ENCODE data around the gene LGALS4. TPM values are rescaled to one million over a fixed set of nuclear protein-coding genes. Genes with fewer than 3 reads are reported as not detected.

The LGALS4 gene
- total RNA-seq, 2 experiments from 2014 or later, result 0.59 to 1.1 TPM

GRCh38 chr19:38850976-38851621 lies 38.4 kb upstream of the LGALS4 start:
- Mint-ChIP-seq H3K27ac (peak overlapping the region; percentile 99), H3K4me3 (peak overlapping the region; percentile 97), H3K4me1 (peaks cover 32% of the 10 kb centered on the region), H3K27me3 (no peaks in the 10 kb centered on the region), H3K36me3 (ENCODE audit: low read depth) (peaks cover 31% of the 10 kb centered on the region), H3K9me3 (ENCODE audit: low read depth) (no peaks in the 10 kb centered on the region)
- CTCF ChIA-PET, result interaction anchor here (0.6 to 1.0 kb wide), 3 partner anchors 16 to 79 kb away, joined by 3 to 4 read pairs (median 3); partner anchors contain the start of genes MRPS12 and SARS2
- POLR2A ChIA-PET, result interaction anchor here (0.6 to 1.4 kb wide), 5 partner anchors 11 to 1303 kb away, joined by 3 to 6 read pairs (median 4); no protein-coding TSS in a partner anchor
- DNase-seq (peak; percentile 60), ATAC-seq (no peak)
- intact Hi-C loops (cut with DNase I, micrococcal nuclease), result loop anchor here (1.0 to 5.0 kb wide), 18 partner anchors 18 to 561 kb away; partner anchors contain the start of genes MRPS12 (in 2 of the 2), SARS2 (in 2 of the 2), ECH1 (in 1 of the 2) and EIF3K (in 1 of the 2)

DNA sequence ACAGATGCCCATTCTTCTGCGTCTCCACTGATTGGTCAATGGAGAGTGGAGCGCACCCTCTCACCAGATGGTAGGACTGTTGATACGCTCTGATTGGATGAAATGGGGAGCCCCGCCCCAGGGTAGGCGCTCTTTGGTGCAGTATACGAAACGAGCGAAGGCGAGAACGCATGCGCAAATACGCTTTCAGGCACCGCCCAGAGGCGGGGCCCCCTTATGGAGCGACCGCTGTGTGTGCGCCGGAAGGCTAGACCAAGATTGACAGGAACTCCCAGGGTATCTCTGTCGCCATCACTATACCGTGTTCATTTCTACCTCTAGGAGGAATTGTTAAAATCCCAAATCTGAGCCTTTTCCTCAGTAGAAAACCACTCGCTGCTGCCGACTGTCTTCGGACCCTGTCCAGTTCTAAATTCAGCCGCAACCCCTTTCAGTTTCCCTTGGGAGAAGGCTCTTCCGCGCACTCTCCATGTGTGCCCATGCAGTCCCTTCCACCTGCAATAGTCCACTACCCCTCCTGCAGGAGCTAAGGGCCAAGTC lies 37.8 kb upstream of the LGALS4 start:
- DNase-seq (peak; percentile 99), ATAC-seq (peak; percentile 84)
- H3K9me3 Mint-ChIP-seq (ENCODE audit: low read depth), result no peaks in the 10 kb centered on the region
- H3K4me3 Mint-ChIP-seq, result peak overlapping the region; percentile 97
- CTCF ChIA-PET, result interaction anchor here (1.0 kb wide), 1 partner anchor 19 kb away, joined by 3 read pairs; no protein-coding TSS in a partner anchor
- H3K36me3 Mint-ChIP-seq (ENCODE audit: low read depth), result peaks cover 37% of the 10 kb centered on the region
- no peaks in the 10 kb centered on the region for H3K27me3 Mint-ChIP-seq
- peak overlapping the region; percentile 99 for H3K27ac Mint-ChIP-seq
- intact Hi-C loops (cut with DNase I, micrococcal nuclease), result loop anchor here (1.0 to 5.0 kb wide), 17 partner anchors 19 to 541 kb away; partner anchors contain the start of genes MRPS12 (in 2 of the 2), SARS2 (in 2 of the 2), ECH1 (in 1 of the 2) and EIF3K (in 1 of the 2)
- POLR2A ChIA-PET, result interaction anchor here (1.1 to 1.4 kb wide), 2 partner anchors 10 to 15 kb away, joined by 5 to 6 read pairs; no protein-coding TSS in a partner anchor
- peaks cover 38% of the 10 kb centered on the region for H3K4me1 Mint-ChIP-seq

GRCh38 chr19:38849860-38850435 lies 37.2 kb upstream of the LGALS4 start, which contains the start of gene HNRNPL:
Gene HNRNPL (minus strand): TSS chr19:38849986. CDS start chr19:38849966, 20 bp downstream.
- Mint-ChIP-seq H3K9me3 (ENCODE audit: low read depth) (no peaks in the 10 kb centered on the region), H3K36me3 (ENCODE audit: low read depth) (peaks cover 43% of the 10 kb centered on the region), H3K27me3 (no peaks in the 10 kb centered on the region), H3K27ac (peak within 1 kb of the TSS; percentile 99), H3K4me3 (peak within 1 kb of the TSS; percentile 97), H3K4me1 (peaks cover 42% of the 10 kb centered on the region)
- POLR2A ChIA-PET, result interaction anchor here (1.0 to 2.6 kb wide), 10 partner anchors 10 to 203 kb away, joined by 3 to 28 read pairs (median 6); partner anchors contain the start of genes ACTN4, ECH1, MRPS12 and NFKBIB
- intact Hi-C loops (cut with DNase I, micrococcal nuclease), result loop anchor here (1.0 to 5.0 kb wide), 18 partner anchors 19 to 541 kb away; partner anchors contain the start of genes ECH1 (in 2 of the 2), MRPS12 (in 2 of the 2), NFKBIB (in 2 of the 2) and SARS2 (in 2 of the 2)
- ATAC-seq (peak; percentile 71), DNase-seq (peak; percentile 99)
- CTCF ChIA-PET, result interaction anchor here (1.0 to 1.2 kb wide), 4 partner anchors 11 to 231 kb away, joined by 3 to 6 read pairs (median 4); partner anchors contain the start of genes EIF3K and RINL

GRCh38 chr19:38849147-38849859 lies 36.6 kb upstream of the LGALS4 start:
- peak overlapping the region; percentile 99 for H3K27ac Mint-ChIP-seq
- peaks cover 49% of the 10 kb centered on the region for H3K4me1 Mint-ChIP-seq
- ChIA-PET CTCF (interaction anchor here (0.7 to 1.2 kb wide), 5 partner anchors 10 to 231 kb away, joined by 3 to 6 read pairs (median 3); partner anchors contain the start of genes EIF3K, MRPS12, RINL and SARS2), POLR2A (interaction anchor here (0.5 to 2.6 kb wide), 14 partner anchors 8 to 231 kb away, joined by 3 to 28 read pairs (median 6); partner anchors contain the start of genes ACTN4, ECH1, EIF3K and MRPS12)
- no peaks in the 10 kb centered on the region for H3K9me3 Mint-ChIP-seq (ENCODE audit: low read depth)
- peak overlapping the region; percentile 97 for H3K4me3 Mint-ChIP-seq
- DNase-seq, result peak; percentile 99
- no peaks in the 10 kb centered on the region for H3K27me3 Mint-ChIP-seq
- intact Hi-C loops (cut with DNase I, micrococcal nuclease), result loop anchor here in 1 of 2 experiments (1.0 kb wide), 3 partner anchors 18 to 202 kb away; partner anchors contain the start of genes ACTN4, ECH1, NFKBIB and SIRT2
- ATAC-seq, result peak; percentile 11
- peaks cover 48% of the 10 kb centered on the region for H3K36me3 Mint-ChIP-seq (ENCODE audit: low read depth)

GRCh38 chr19:38848299-38849146 lies 35.8 kb upstream of the LGALS4 start:
- H3K9me3 Mint-ChIP-seq (ENCODE audit: low read depth), result no peaks in the 10 kb centered on the region
- DNase-seq (peak; percentile 17), ATAC-seq (no peak)
- H3K27me3 Mint-ChIP-seq, result no peaks in the 10 kb centered on the region
- peak overlapping the region; percentile 99 for H3K27ac Mint-ChIP-seq
- intact Hi-C loops (cut with DNase I, micrococcal nuclease), result loop anchor here in 1 of 2 experiments (1.0 kb wide), 3 partner anchors 17 to 201 kb away; partner anchors contain the start of genes ACTN4, ECH1, NFKBIB and SIRT2
- H3K4me1 Mint-ChIP-seq, result peaks cover 57% of the 10 kb centered on the region
- peak overlapping the region; percentile 97 for H3K4me3 Mint-ChIP-seq
- ChIA-PET POLR2A (interaction anchor here (0.5 to 2.6 kb wide), 16 partner anchors 8 to 230 kb away, joined by 3 to 28 read pairs (median 6); partner anchors contain the start of genes ACTN4, ECH1, EIF3K and MRPS12), CTCF (interaction anchor here (0.6 to 1.2 kb wide), 6 partner anchors 10 to 230 kb away, joined by 3 to 6 read pairs (median 4); partner anchors contain the start of genes EIF3K, MRPS12, RINL and SARS2)
- peaks cover 56% of the 10 kb centered on the region for H3K36me3 Mint-ChIP-seq (ENCODE audit: low read depth)

DNA sequence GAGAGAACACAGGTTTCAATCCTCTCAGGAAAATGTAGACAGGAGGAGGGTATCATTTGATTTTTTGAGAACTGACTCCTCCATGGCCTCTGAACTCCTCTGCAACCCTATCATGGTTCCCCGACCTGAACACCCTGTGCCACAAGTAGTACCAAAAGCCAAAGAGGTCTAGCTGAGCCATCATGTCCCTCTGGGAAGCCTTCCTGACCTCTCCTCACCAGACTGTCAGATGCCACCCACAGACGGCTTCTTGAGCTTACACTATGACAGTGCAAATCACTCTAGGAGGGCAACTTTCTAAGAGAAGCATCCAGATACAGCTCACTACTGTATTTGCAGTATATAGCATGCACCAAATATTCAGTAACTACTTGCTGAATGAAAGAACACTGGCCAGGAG lies 33.4 kb upstream of the LGALS4 start:
- peak overlapping the region; percentile 67 for H3K27ac Mint-ChIP-seq
- H3K36me3 Mint-ChIP-seq (ENCODE audit: low read depth), result peaks cover 79% of the 10 kb centered on the region
- CTCF ChIA-PET, result interaction anchor here (0.5 to 1.1 kb wide), 3 partner anchors 12 to 42 kb away, joined by 3 to 5 read pairs (median 4); no protein-coding TSS in a partner anchor
- ATAC-seq (no peak), DNase-seq (no peak)
- intact Hi-C loops (cut with DNase I, micrococcal nuclease), result no loop called here
- no peak overlapping the region for H3K4me3 Mint-ChIP-seq
- H3K27me3 Mint-ChIP-seq, result no peaks in the 10 kb centered on the region
- peaks cover 73% of the 10 kb centered on the region for H3K4me1 Mint-ChIP-seq
- POLR2A ChIA-PET, result interaction anchor here (1.0 to 1.9 kb wide), 3 partner anchors 8 to 84 kb away, joined by 3 to 7 read pairs (median 4); partner anchors contain the start of genes MRPS12 and SARS2
- no peaks in the 10 kb centered on the region for H3K9me3 Mint-ChIP-seq (ENCODE audit: low read depth)

- no peak for ATAC-seq
- peaks cover 85% of the 10 kb centered on the region for H3K36me3 Mint-ChIP-seq (ENCODE audit: low read depth)
- ChIA-PET POLR2A (interaction anchor here (0.8 to 1.8 kb wide), 3 partner anchors 9 to 85 kb away, joined by 3 to 4 read pairs (median 3); partner anchors contain the start of genes MRPS12 and SARS2), CTCF (interaction anchor here (1.1 kb wide), 1 partner anchor 11 kb away, joined by 4 read pairs; no protein-coding TSS in a partner anchor)
- H3K27me3 Mint-ChIP-seq, result no peaks in the 10 kb centered on the region
- H3K9me3 Mint-ChIP-seq (ENCODE audit: low read depth), result no peaks in the 10 kb centered on the region
- H3K4me1 Mint-ChIP-seq, result peaks cover 79% of the 10 kb centered on the region
- peak overlapping the region; percentile 67 for H3K27ac Mint-ChIP-seq
- intact Hi-C loops (cut with DNase I, micrococcal nuclease), result no loop called here
- no peak for DNase-seq
- H3K4me3 Mint-ChIP-seq, result no peak overlapping the region
Measured at GRCh38 chr19:38845374-38846024, 32.8 kb upstream of the LGALS4 start.

DNA sequence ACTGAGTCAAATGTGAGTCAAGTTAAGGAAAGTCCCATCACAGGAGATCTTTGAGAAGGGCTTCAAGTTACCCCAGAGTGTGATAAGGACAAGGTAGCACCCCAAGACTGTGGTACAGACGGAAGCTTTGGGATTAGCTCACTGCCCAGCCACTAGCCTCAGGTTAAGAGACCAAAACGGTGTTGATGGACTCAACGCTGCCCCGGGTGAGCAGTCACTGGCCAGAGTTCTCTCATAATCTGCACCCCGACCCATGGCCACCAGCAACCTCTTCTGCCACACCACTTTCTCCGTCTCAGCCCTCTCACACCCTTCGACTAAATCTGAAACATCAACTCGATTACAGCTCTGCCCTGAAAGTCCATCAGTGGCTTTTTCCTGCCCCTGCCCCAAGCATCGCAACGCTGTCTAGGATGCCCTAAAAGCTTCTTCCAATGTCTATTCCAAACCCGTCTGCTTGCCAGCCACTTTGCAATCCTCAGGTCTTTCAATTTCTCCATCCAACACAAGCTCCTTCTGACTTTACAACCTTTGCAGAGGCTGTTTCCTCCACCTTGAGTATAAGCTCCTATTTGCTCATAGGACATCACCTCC lies 31.4 kb upstream of the LGALS4 start:
- H3K9me3 Mint-ChIP-seq (ENCODE audit: low read depth), result no peaks in the 10 kb centered on the region
- ChIA-PET CTCF (interaction anchor here (0.5 to 0.9 kb wide), 2 partner anchors 10 to 42 kb away, joined by 3 read pairs; no protein-coding TSS in a partner anchor), POLR2A (interaction anchor here (0.6 to 1.0 kb wide), 5 partner anchors 8 to 117 kb away, joined by 5 to 12 read pairs (median 5); no protein-coding TSS in a partner anchor)
- peak overlapping the region; percentile 98 for H3K27ac Mint-ChIP-seq
- no peak overlapping the region for H3K4me3 Mint-ChIP-seq
- peaks cover 92% of the 10 kb centered on the region for H3K4me1 Mint-ChIP-seq
- ATAC-seq (no peak), DNase-seq (no peak)
- intact Hi-C loops (cut with DNase I, micrococcal nuclease), result loop anchor here in 1 of 2 experiments (5.0 kb wide), 1 partner anchor 112 kb away; no protein-coding TSS in a partner anchor
- no peaks in the 10 kb centered on the region for H3K27me3 Mint-ChIP-seq
- H3K36me3 Mint-ChIP-seq (ENCODE audit: low read depth), result peaks cover 96% of the 10 kb centered on the region
